GM23248 (cell line): ENCODE data around the gene PC.

ENCODE experiments used
- EZH2 ChIP-seq: fragments of 200-600 bp; sonication (generic); IDR thresholded peaks from 2 replicates; pipeline ENCODE4 v1.6.1; 2018; ENCODE audit warnings: antibody characterized with exemption, mild to moderate bottlenecking; ENCODE audit not compliant: insufficient read depth, poor library complexity, severe bottlenecking
- EZH2phosphoT487 ChIP-seq: fragments of 200-600 bp; sonication (generic); IDR thresholded peaks from 2 replicates; pipeline ENCODE4 v1.6.1; 2018; ENCODE audit warnings: antibody characterized with exemption, moderate library complexity, mild to moderate bottlenecking, low read depth; ENCODE audit not compliant: insufficient read depth

DNA sequence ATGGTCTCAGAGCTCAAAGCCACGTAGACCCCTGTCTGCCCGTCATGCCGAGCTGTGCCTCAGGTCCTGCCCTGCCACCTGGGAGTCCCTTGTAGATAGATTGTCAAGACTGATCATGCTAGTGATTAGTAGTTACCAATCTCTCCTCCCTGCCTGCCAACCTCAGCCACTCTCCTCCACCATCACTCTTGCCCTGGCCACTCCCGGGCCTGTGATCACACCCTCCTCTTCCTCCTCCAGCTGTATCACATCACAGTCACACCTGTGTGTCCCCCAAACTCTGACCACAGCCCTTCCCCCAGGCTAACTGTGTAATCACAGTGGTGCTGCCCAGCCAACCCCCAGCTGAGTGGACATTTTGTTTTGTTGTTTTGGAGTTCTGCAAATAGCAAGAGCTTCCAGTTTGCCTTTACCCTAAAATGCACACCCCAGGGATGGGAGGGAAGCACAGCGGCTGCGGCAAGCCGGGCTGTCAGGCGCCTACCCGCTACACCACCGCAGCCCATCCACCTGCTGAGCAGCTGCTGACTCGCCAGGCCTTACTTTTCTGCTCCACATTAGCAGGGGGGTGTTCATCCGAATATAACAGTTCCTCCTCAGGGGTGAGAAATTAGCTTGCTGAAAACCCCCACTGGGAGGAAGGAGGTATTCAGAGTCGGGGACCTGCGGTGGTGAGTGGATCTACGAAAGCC lies 55.6 kb downstream of the PC start:
- no peak for TF ChIP-seq EZH2
- TF ChIP-seq EZH2phosphoT487, result no peak
